ENCODE measurements around the gene RANBP10.

- TF ChIP-seq CTCF (IDR thresholded peaks at IDR 0.05) (no peak), POLR2A (IDR thresholded peaks at IDR 0.05) (no peak)
Measured at GRCh38 chr16:67683767-67684166, 122.6 kb downstream of the RANBP10 start.

Measured in esophagus squamous epithelium (tissue), 4 donors.